GM12878 (cell line): ENCODE measurements around the gene ACTR8. TPM values are rescaled to one million over a fixed set of nuclear protein-coding genes. Genes with fewer than 3 reads are reported as not detected.

Experiments
- ATAC-seq: fragments of 200-7000 bp; cut with Tn5 transposase; 3 replicates; pipeline ENCODE4 v1.9.1; 2020; ENCODE audit warnings: mild to moderate bottlenecking, moderate library complexity
- BruUV-seq: library from RNA; stranded (reverse); fragments of 400-500 nt; replicated peaks from 2 replicates; lab custom pipeline; 2021; lab: Mats Ljungman, UMichigan
- CTCF ChIA-PET: fragments of 300-600 bp; sonication (Branson Sonifier 250); formaldehyde crosslinking; extraction: SDS; loops from one replicate; lab custom pipeline; 2021; ENCODE audit warnings: inconsistent platforms; lab: Yijun Ruan, JAX
- POLR2A ChIA-PET: fragments of 350-600 bp; formaldehyde crosslinking; extraction: SDS; loops from one replicate; lab custom pipeline; 2021; ENCODE audit warnings: inconsistent platforms; lab: Charles Lee
- RAD21 ChIA-PET: fragments of 300-600 bp; sonication (Branson Sonifier 250); formaldehyde crosslinking; loops from one replicate; lab custom pipeline; 2023; ENCODE audit warnings: antibody characterized with exemption; ENCODE audit not compliant: unreplicated experiment; lab: Charles Lee
- SMC1A ChIA-PET: fragments of 300-600 bp; sonication (Branson Sonifier 250); formaldehyde crosslinking; loops from one replicate; lab custom pipeline; 2023; ENCODE audit not compliant: unreplicated experiment, uncharacterized antibody; lab: Charles Lee
- DNase-seq: peaks from one replicate; pipeline ENCODE4 v3.0.0-alpha.2; 2011; ENCODE audit warnings: low read depth, low spot score
- FAIRE-seq: peaks from 3 replicates; lab custom pipeline; 2011; peaks lifted over from hg19 to GRCh38; lab: Jason Lieb, UNC
- H2AFZ ChIP-seq: 2 replicates; pipeline ENCODE4 v1.6.0; 2011; ENCODE audit warnings: low read depth, low read length, control low read depth; ENCODE audit not compliant: control insufficient read depth
- H3K27ac ChIP-seq: 2 replicates; pipeline ENCODE4 v1.5.1; 2011; ENCODE audit warnings: control low read depth; ENCODE audit not compliant: control insufficient read depth, insufficient read depth
- H3K27me3 ChIP-seq, 2 experiments: replicated peaks in 1 of 2; 2 replicates each; pipeline versions ENCODE4 v1.6.0 to v1.6.1; 2011; ENCODE audit warnings: low read length in 1 of 2; ENCODE audit not compliant: control insufficient read depth in 2 of 2, insufficient read depth in 2 of 2
- H3K36me3 ChIP-seq, 2 experiments: 2 replicates each; pipeline ENCODE4 v1.5.1; 2011; ENCODE audit warnings: low read length in 1 of 2; ENCODE audit not compliant: control insufficient read depth in 2 of 2, insufficient read depth in 2 of 2
- H3K4me1 ChIP-seq: 2 replicates; pipeline ENCODE4 v1.6.1; 2011; ENCODE audit warnings: mild to moderate bottlenecking, low read length, moderate library complexity, mixed read lengths; ENCODE audit not compliant: control insufficient read depth, insufficient read depth
- H3K4me2 ChIP-seq: 2 replicates; pipeline ENCODE4 v1.6.0; 2011; ENCODE audit warnings: control low read depth; ENCODE audit not compliant: control insufficient read depth, insufficient read depth
- H3K4me3 ChIP-seq: fragments of 200-600 bp; sonication (generic); 2 replicates; pipeline ENCODE4 v1.5.1; 2016
- H3K79me2 ChIP-seq: 2 replicates; pipeline ENCODE4 v1.6.0; 2011; ENCODE audit warnings: low read length; ENCODE audit not compliant: control insufficient read depth, insufficient read depth
- H3K9ac ChIP-seq: 2 replicates; pipeline ENCODE4 v1.8.0; 2011; ENCODE audit warnings: low read length, control low read depth, mixed read lengths; ENCODE audit not compliant: control insufficient read depth, insufficient read depth
- H3K9me3 ChIP-seq: replicated peaks from 3 replicates; pipeline ENCODE4 v1.5.1; 2011; ENCODE audit warnings: mild to moderate bottlenecking, low read length; ENCODE audit not compliant: control insufficient read depth, insufficient read depth
- H4K20me1 ChIP-seq: 2 replicates; pipeline ENCODE4 v1.6.0; 2011; ENCODE audit not compliant: control insufficient read depth, insufficient read depth
- ETV6 ChIP-seq, 2 experiments: fragments of 450-650 bp in 1 of 2; IDR thresholded peaks in 1 of 2; conservative IDR thresholded peaks in 1 of 2; 2 replicates each; pipeline ENCODE4 v1.6.1; 2014; ENCODE audit warnings: antibody characterized with exemption in 1 of 2, borderline replicate concordance in 1 of 2, low read depth in 1 of 2, mild to moderate bottlenecking in 1 of 2, moderate library complexity in 1 of 2
- FOXK2 ChIP-seq: fragments of 450-650 bp; IDR thresholded peaks from 2 replicates; pipeline ENCODE4 v1.6.1; 2017; ENCODE audit warnings: mild to moderate bottlenecking, moderate library complexity
- HDAC2 ChIP-seq: fragments of 200-600 bp; sonication (generic); IDR thresholded peaks from 2 replicates; pipeline ENCODE4 v1.6.1; 2017
- JUNB ChIP-seq: IDR thresholded peaks from 2 replicates; pipeline ENCODE4 v1.6.1; 2016; ENCODE audit warnings: antibody characterized with exemption, mild to moderate bottlenecking
- NBN ChIP-seq: fragments of 450-650 bp; IDR thresholded peaks from 2 replicates; pipeline ENCODE4 v1.6.1; 2016
- NRF1 ChIP-seq: conservative IDR thresholded peaks from 2 replicates; pipeline ENCODE4 v1.6.1; 2011; ENCODE audit warnings: mild to moderate bottlenecking, low read depth, low read length, improper control_type of control experiment
- RB1 ChIP-seq: fragments of 450-650 bp; formaldehyde crosslinking; IDR thresholded peaks from 2 replicates; pipeline ENCODE4 v1.6.1; 2017; ENCODE audit warnings: mild to moderate bottlenecking, borderline replicate concordance
- SP1 ChIP-seq: IDR thresholded peaks from one replicate; pipeline ENCODE4 v1.6.1; 2011; ENCODE audit warnings: low read depth, low read length
- TCF12 ChIP-seq: IDR thresholded peaks from 2 replicates; pipeline ENCODE4 v1.6.1; 2011; ENCODE audit warnings: low read depth, mild to moderate bottlenecking, low read length
- TCF7 ChIP-seq: IDR thresholded peaks from 2 replicates; pipeline ENCODE4 v1.6.1; 2014; ENCODE audit warnings: antibody characterized with exemption, borderline replicate concordance
- WGBS: methylation state at CpG from one replicate; pipeline ENCODE4 v1.1.6; 2016; ENCODE audit warnings: low lambda C conversion rate; ENCODE audit not compliant: insufficient replicate concordance, insufficient coverage; ENCODE audit errors: missing lambda C conversion rate; 5-methylcytosine and 5-hydroxymethylcytosine counted together
- in situ Hi-C: fragments of 300-500 bp; cut with MboI; formaldehyde crosslinking; loops from 9 replicates; pipeline ENCODE4 v1.14.3; 2018; ENCODE audit warnings: mixed read lengths
- intact Hi-C: fragments of 100-400 bp; cut with micrococcal nuclease; formaldehyde crosslinking; loops from one replicate; pipeline ENCODE4 v1.14.2; 2022; ENCODE audit not compliant: unreplicated experiment
- polyA plus RNA-seq, 11 experiments: library from polyadenylated mRNA; depleted of rRNA in 4 of 11; unstranded in 6 of 11; stranded (reverse) in 5 of 11; fragments of >200 nt; fragmentation: Nextera tagmentation in 4 of 11; fragmentation: Illumina TruSeq in 1 of 11; extraction: Ambion mirVana in 4 of 11; extraction: Trizol in 1 of 11; gene quantifications; 1 replicate in 1 of 11; 2 replicates in 10 of 11; pipeline versions ENCODE4 v1.2.1 to v1.2.3, GENCODE V29; 2011 to 2016; ENCODE audit warnings: inconsistent platforms in 2 of 11, missing spikeins in 2 of 11, low read depth in 1 of 11
- total RNA-seq, 4 experiments: library from RNA; depleted of rRNA in 3 of 4; stranded (reverse); fragments of >200 nt in 3 of 4; fragmentation: Illumina TruSeq in 1 of 4; extraction: Trizol in 1 of 4; gene quantifications; 2 replicates each; pipeline versions ENCODE4 v1.2.1 to v1.2.3, GENCODE V29; 2013 to 2021
- TF ChIP-seq, protein P1 (sequence below): IDR thresholded peaks from 2 replicates; pipeline ENCODE4 v1.6.1; 2012; ENCODE audit warnings: low read length, inconsistent platforms
- TF ChIP-seq, protein P2 (sequence below): fragments of 450-650 bp; IDR thresholded peaks from 2 replicates; pipeline ENCODE4 v1.6.1; 2017; ENCODE audit warnings: mild to moderate bottlenecking

ACTR8 gene
- total and polyA plus RNA-seq, 10 of the 15 experiments (the other 5 are each of a cell fraction or from before 2014, with no cell fraction given), result 5.3 to 35.7 (median 26.4) TPM

- ChIA-PET RAD21 (interaction anchor here (1.0 to 2.0 kb wide), 5 partner anchors 11 to 159 kb away, joined by 3 to 11 read pairs (median 8); partner anchors contain the start of gene ACTR8), SMC1A (interaction anchor here (0.6 to 2.5 kb wide), 8 partner anchors 8 to 545 kb away, joined by 3 to 10 read pairs (median 4); partner anchors contain the start of genes ACTR8 and DCP1A), POLR2A (interaction anchor here (1.4 to 3.1 kb wide), 5 partner anchors 9 to 50 kb away, joined by 5 to 26 read pairs (median 6); partner anchors contain the start of genes ACTR8, CHDH and IL17RB), CTCF (interaction anchor here (0.9 to 3.6 kb wide), 2 partner anchors 8 to 12 kb away, joined by 3 to 17 read pairs; no protein-coding TSS in a partner anchor)
- intact Hi-C loops (no loop called here), in situ Hi-C loops (no loop called here)
- Histone ChIP-seq H3K79me2 (peaks cover 39% of the 10 kb centered on the region), H3K4me2 (peak overlapping the region; percentile 53), H2AFZ (peak overlapping the region; percentile 98), H3K36me3 (peaks cover 0 to 4% of the 10 kb centered on the region in 2 experiments; a peak in 1 of 4 replicates), H3K4me1 (peaks cover 16% of the 10 kb centered on the region), H3K27me3 (no peaks in the 10 kb centered on the region), H4K20me1 (no peaks in the 10 kb centered on the region), H3K4me3 (peak overlapping the region; percentile 61), H3K27ac (peak overlapping the region; percentile 67), H3K9me3 (no peaks in the 10 kb centered on the region), H3K9ac (peak overlapping the region; percentile 50)
- no peak for FAIRE-seq
- WGBS, result 94% methylated on average over 4 of the region's 4 CpGs
- ATAC-seq, result no peak
- TF ChIP-seq TCF12 (no peak), ETV6 (conservative IDR thresholded peaks at IDR 0.05 in 1 of 2, IDR thresholded peaks at IDR 0.05 in 1 of 2; ENCODE audit: borderline replicate concordance in 1 of 2, low read depth in 1 of 2) (peak in 1 of 2 experiments; percentile 10; a peak in 1 of 4 replicates)
- DNase-seq, result no peak
- TSS peak; percentile 92 for BruUV-seq
These were observed 10.3 kb upstream of the ACTR8 start for GRCh38 chr3:53892286-53892637.

DNA sequence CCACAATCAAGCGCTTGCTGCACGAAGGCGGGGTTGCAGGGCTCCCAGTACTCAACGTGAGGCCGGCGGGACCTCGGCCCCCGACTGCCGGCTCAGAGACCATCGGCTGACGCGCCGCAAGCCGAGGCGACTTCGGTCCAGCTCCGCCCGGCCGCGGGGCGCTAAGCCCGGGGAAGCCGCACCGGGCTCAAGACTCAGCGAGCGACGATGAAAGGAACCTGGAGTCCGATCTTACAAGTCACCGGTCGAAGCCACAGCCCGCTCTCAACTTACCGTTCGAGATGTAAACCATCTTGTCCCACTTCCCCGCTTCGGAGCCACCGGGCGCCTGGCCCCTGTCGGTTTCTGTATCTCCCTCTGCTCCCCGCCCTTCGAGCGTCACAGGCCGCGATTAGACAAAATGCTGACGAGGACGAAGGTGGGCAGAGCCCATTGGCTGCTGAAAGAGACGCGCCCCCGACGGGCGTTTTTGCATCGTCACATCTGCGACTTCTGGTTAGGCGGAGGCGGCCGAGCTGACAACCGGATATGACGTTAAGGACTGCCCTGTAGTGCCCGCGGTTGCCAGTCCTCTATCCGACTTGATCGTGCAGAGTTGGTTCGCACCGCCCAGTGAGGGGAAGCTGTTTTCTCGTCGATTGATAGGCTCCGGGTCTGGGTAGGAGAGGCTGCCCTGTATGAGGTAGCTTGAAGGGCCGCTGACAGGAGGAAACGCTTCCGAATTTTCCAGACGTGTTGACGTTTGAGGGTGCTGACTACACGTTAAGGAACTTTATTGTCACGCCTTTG is 9.7 kb upstream of the ACTR8 start, which contains the start of gene SELENOK:
Gene SELENOK (minus strand): TSS at position 363 of the 789 bp plus-strand sequence.
- peak within 1 kb of the TSS; percentile 85 for H3K4me2 ChIP-seq
- BruUV-seq, result no TSS peak
- WGBS, result 1% methylated on average over 71 of the region's 73 CpGs
- H3K9me3 ChIP-seq, result no peaks in the 10 kb centered on the region
- peak within 1 kb of the TSS; percentile 89 for H3K4me3 ChIP-seq
- POLR2A ChIA-PET, result interaction anchor here (0.5 to 3.1 kb wide), 9 partner anchors 9 to 640 kb away, joined by 3 to 26 read pairs (median 5); partner anchors contain the start of genes ACTR8, CHDH and IL17RB
- SMC1A ChIA-PET, result interaction anchor here (0.6 to 4.1 kb wide), 11 partner anchors 9 to 545 kb away, joined by 3 to 26 read pairs (median 4); partner anchors contain the start of genes ACTR8, CHDH, DCP1A and IL17RB
- H2AFZ ChIP-seq, result peak within 1 kb of the TSS; percentile 98
- in situ Hi-C loops, result no loop called here
- ATAC-seq (peak; percentile 96), FAIRE-seq (peak; percentile 91), DNase-seq (peak; percentile 96)
- H3K27ac ChIP-seq, result peak within 1 kb of the TSS; percentile 95
- peaks cover 44% of the 10 kb centered on the region for H3K79me2 ChIP-seq
- intact Hi-C loops, result no loop called here
- RAD21 ChIA-PET, result interaction anchor here (1.0 to 2.0 kb wide), 7 partner anchors 8 to 158 kb away, joined by 3 to 11 read pairs (median 6); partner anchors contain the start of gene ACTR8
- H3K27me3 ChIP-seq, result no peaks in the 10 kb centered on the region
- peaks cover 0 to 4% of the 10 kb centered on the region in 2 experiments; a peak in 1 of 4 replicates for H3K36me3 ChIP-seq
- H4K20me1 ChIP-seq, result no peaks in the 10 kb centered on the region
- peaks cover 22% of the 10 kb centered on the region for H3K4me1 ChIP-seq
- CTCF ChIA-PET, result interaction anchor here (0.5 to 3.6 kb wide), 4 partner anchors 9 to 46 kb away, joined by 3 to 17 read pairs (median 4); no protein-coding TSS in a partner anchor
- peak within 1 kb of the TSS; percentile 97 for H3K9ac ChIP-seq
- TF ChIP-seq NBN, result peak; percentile 97
- no peak for TF ChIP-seq HDAC2
- TF ChIP-seq JUNB, result no peak
- no peak for TF ChIP-seq TCF7
- peak; percentile 83 for TF ChIP-seq SP1
- no peak for TF ChIP-seq FOXK2
- TF ChIP-seq, protein P1, sequence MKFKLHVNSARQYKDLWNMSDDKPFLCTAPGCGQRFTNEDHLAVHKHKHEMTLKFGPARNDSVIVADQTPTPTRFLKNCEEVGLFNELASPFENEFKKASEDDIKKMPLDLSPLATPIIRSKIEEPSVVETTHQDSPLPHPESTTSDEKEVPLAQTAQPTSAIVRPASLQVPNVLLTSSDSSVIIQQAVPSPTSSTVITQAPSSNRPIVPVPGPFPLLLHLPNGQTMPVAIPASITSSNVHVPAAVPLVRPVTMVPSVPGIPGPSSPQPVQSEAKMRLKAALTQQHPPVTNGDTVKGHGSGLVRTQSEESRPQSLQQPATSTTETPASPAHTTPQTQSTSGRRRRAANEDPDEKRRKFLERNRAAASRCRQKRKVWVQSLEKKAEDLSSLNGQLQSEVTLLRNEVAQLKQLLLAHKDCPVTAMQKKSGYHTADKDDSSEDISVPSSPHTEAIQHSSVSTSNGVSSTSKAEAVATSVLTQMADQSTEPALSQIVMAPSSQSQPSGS, result no peak
- no peak for TF ChIP-seq NRF1
- TF ChIP-seq RB1, result 0 out of 2 replicates have a peak, but pooled peaks have one; percentile 46
- TF ChIP-seq, protein P2, sequence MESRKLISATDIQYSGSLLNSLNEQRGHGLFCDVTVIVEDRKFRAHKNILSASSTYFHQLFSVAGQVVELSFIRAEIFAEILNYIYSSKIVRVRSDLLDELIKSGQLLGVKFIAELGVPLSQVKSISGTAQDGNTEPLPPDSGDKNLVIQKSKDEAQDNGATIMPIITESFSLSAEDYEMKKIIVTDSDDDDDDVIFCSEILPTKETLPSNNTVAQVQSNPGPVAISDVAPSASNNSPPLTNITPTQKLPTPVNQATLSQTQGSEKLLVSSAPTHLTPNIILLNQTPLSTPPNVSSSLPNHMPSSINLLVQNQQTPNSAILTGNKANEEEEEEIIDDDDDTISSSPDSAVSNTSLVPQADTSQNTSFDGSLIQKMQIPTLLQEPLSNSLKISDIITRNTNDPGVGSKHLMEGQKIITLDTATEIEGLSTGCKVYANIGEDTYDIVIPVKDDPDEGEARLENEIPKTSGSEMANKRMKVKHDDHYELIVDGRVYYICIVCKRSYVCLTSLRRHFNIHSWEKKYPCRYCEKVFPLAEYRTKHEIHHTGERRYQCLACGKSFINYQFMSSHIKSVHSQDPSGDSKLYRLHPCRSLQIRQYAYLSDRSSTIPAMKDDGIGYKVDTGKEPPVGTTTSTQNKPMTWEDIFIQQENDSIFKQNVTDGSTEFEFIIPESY, result no peak
